SK-N-SH (cell line): ENCODE results near the gene FBN2. TPM values are rescaled to one million over a fixed set of nuclear protein-coding genes. Genes with fewer than 3 reads are reported as not detected.

Experiments
- CTCF ChIA-PET: fragments of 300-600, 350-600 bp; formaldehyde crosslinking; extraction: SDS; loops from one replicate; lab custom pipeline; 2021; lab: Yijun Ruan, JAX
- POLR2A ChIA-PET: fragments of 350-600 bp; sonication (Branson Sonifier 250); formaldehyde crosslinking; extraction: SDS; loops from one replicate; lab custom pipeline; 2020; ENCODE audit warnings: antibody characterized with exemption, inconsistent platforms; lab: Yijun Ruan, JAX
- DNase-seq: peaks from one replicate; pipeline ENCODE4 v3.0.0; 2012
- H2AFZ ChIP-seq: fragments of 200-600 bp; sonication (generic); 2 replicates; pipeline ENCODE4 v1.8.1; 2016; ENCODE audit warnings: antibody characterized with exemption, mild to moderate bottlenecking, low read depth
- H3F3A ChIP-seq: fragments of 200-600 bp; sonication (generic); replicated peaks from 2 replicates; pipeline ENCODE3; 2016; ENCODE audit warnings: antibody characterized with exemption, mild to moderate bottlenecking; ENCODE audit not compliant: insufficient read depth
- H3K27ac ChIP-seq, 2 experiments: fragments of 200-500 bp in 1 of 2; fragments of 200-600 bp in 1 of 2; sonication (Bioruptor generic) in 1 of 2; sonication (generic), shearing (Covaris generic) in 1 of 2; 2 replicates each; pipeline versions ENCODE4 v1.5.1 to v1.6.1; 2014 to 2016; ENCODE audit warnings: low read depth in 2 of 2, inconsistent platforms in 1 of 2, low read length in 1 of 2, mild to moderate bottlenecking in 1 of 2, mixed read lengths in 1 of 2
- H3K27me3 ChIP-seq: fragments of 200-600 bp; sonication (generic), shearing (Covaris generic); 2 replicates; pipeline ENCODE4 v1.6.1; 2016; ENCODE audit warnings: mixed run types; ENCODE audit not compliant: insufficient read depth
- H3K36me3 ChIP-seq, 2 experiments: fragments of 200-500 bp in 1 of 2; fragments of 200-600 bp in 1 of 2; sonication (Bioruptor generic) in 1 of 2; sonication (generic) in 1 of 2; replicated peaks in 1 of 2; 2 replicates each; pipeline versions ENCODE3 to v1.5.1; 2014 to 2016; ENCODE audit warnings: low read length in 1 of 2, mild to moderate bottlenecking in 1 of 2; ENCODE audit not compliant: insufficient read depth in 2 of 2, control insufficient read depth in 1 of 2
- H3K4me1 ChIP-seq, 2 experiments: fragments of 200-500 bp in 1 of 2; fragments of 200-600 bp in 1 of 2; sonication (Bioruptor generic) in 1 of 2; sonication (generic), shearing (Covaris generic) in 1 of 2; 2 replicates each; pipeline versions ENCODE4 v1.5.1 to v1.6.1; 2014 to 2016; ENCODE audit warnings: low read depth in 1 of 2, low read length in 1 of 2, mixed run types in 1 of 2; ENCODE audit not compliant: insufficient read depth in 2 of 2, control insufficient read depth in 1 of 2
- H3K4me2 ChIP-seq: fragments of 200-600 bp; sonication (generic), shearing (Covaris generic); 2 replicates; pipeline ENCODE4 v1.6.1; 2017; ENCODE audit warnings: mixed run types
- H3K4me3 ChIP-seq, 2 experiments: fragments of 200-500 bp in 1 of 2; fragments of 200-600 bp in 1 of 2; sonication (Bioruptor generic) in 1 of 2; sonication (generic), shearing (Covaris generic) in 1 of 2; 2 replicates each; pipeline versions ENCODE4 v1.5.1 to v1.8.1; 2014 to 2016; ENCODE audit warnings: low read depth in 2 of 2, inconsistent platforms in 1 of 2, low read length in 1 of 2, mild to moderate bottlenecking in 1 of 2, mixed read lengths in 1 of 2, moderate library complexity in 1 of 2
- H3K79me2 ChIP-seq: fragments of 200-600 bp; sonication (generic); 2 replicates; pipeline ENCODE4 v1.8.1; 2017; ENCODE audit warnings: mild to moderate bottlenecking; ENCODE audit not compliant: insufficient read depth
- H3K9ac ChIP-seq: fragments of 200-600 bp; sonication (generic); 2 replicates; pipeline ENCODE4 v1.6.1; 2017; ENCODE audit warnings: mixed run types
- H3K9me2 ChIP-seq: fragments of 200-600 bp; sonication (generic); 2 replicates; pipeline ENCODE4 v1.6.1; 2017; ENCODE audit warnings: mixed run types
- H3K9me3 ChIP-seq: fragments of 200-600 bp; sonication (generic); 2 replicates; pipeline ENCODE4 v1.6.1; 2017; ENCODE audit warnings: mixed run types, mild to moderate bottlenecking, moderate library complexity
- H4K20me1 ChIP-seq: fragments of 200-600 bp; sonication (generic); 2 replicates; pipeline ENCODE4 v1.6.1; 2017; ENCODE audit warnings: mild to moderate bottlenecking, mixed run types; ENCODE audit not compliant: insufficient read depth
- CHD2 ChIP-seq: fragments of 150-350 bp; IDR thresholded peaks from 2 replicates; pipeline ENCODE4 v1.6.1; 2018; ENCODE audit warnings: low read length; ENCODE audit not compliant: partially characterized antibody
- ELF1 ChIP-seq: IDR thresholded peaks from 2 replicates; pipeline ENCODE4 v1.4.0; 2012
- EZH2phosphoT487 ChIP-seq: fragments of 200-600 bp; sonication (generic); IDR thresholded peaks from 2 replicates; pipeline ENCODE4 v1.6.1; 2017; ENCODE audit warnings: low read depth, mixed run types, mild to moderate bottlenecking, antibody characterized with exemption, moderate library complexity, borderline replicate concordance
- FOSL2 ChIP-seq: IDR thresholded peaks from 2 replicates; pipeline ENCODE4 v1.4.0; 2012; ENCODE audit warnings: low read depth, mild to moderate bottlenecking, moderate library complexity, borderline replicate concordance
- GABPA ChIP-seq: IDR thresholded peaks from 2 replicates; pipeline ENCODE4 v1.4.0; 2012; ENCODE audit warnings: low read depth, mild to moderate bottlenecking
- MEF2A ChIP-seq: IDR thresholded peaks from 2 replicates; pipeline ENCODE4 v1.4.0; 2012; ENCODE audit warnings: low read depth, borderline replicate concordance
- MXI1 ChIP-seq: IDR thresholded peaks from 2 replicates; pipeline ENCODE4 v1.6.1; 2012; ENCODE audit warnings: mild to moderate bottlenecking, low read depth, low read length, improper control_type of control experiment
- NRF1 ChIP-seq: IDR thresholded peaks from 2 replicates; pipeline ENCODE4 v1.6.1; 2012; ENCODE audit warnings: low read depth, mild to moderate bottlenecking, low read length
- POLR2AphosphoS5 ChIP-seq: IDR thresholded peaks from 2 replicates; pipeline ENCODE4 v1.6.1; 2012; ENCODE audit warnings: low read depth, low read length
- RCOR1 ChIP-seq: fragments of 150-350 bp; IDR thresholded peaks from 2 replicates; pipeline ENCODE4 v1.6.1; 2017; ENCODE audit warnings: antibody characterized with exemption, low read length
- RXRA ChIP-seq: IDR thresholded peaks from 2 replicates; pipeline ENCODE4 v1.4.0; 2012; ENCODE audit warnings: low read depth, mild to moderate bottlenecking, borderline replicate concordance
- SIN3A ChIP-seq: IDR thresholded peaks from 2 replicates; pipeline ENCODE4 v1.6.1; 2012; ENCODE audit warnings: low read depth, mild to moderate bottlenecking, low read length, moderate library complexity, borderline replicate concordance
- SMC3 ChIP-seq: IDR thresholded peaks from 2 replicates; pipeline ENCODE4 v1.6.1; 2012; ENCODE audit warnings: low read depth, low read length, improper control_type of control experiment
- TAF1 ChIP-seq: IDR thresholded peaks from 2 replicates; pipeline ENCODE4 v1.6.1; 2012; ENCODE audit warnings: low read depth, mild to moderate bottlenecking, low read length, moderate library complexity, borderline replicate concordance
- TEAD4 ChIP-seq: IDR thresholded peaks from 2 replicates; pipeline ENCODE4 v1.4.0; 2012; ENCODE audit warnings: mild to moderate bottlenecking, borderline replicate concordance; ENCODE audit not compliant: insufficient read depth
- YY1 ChIP-seq: IDR thresholded peaks from 2 replicates; pipeline ENCODE4 v1.4.0; 2012; ENCODE audit warnings: low read depth, mild to moderate bottlenecking
- WGBS: methylation state at CpG from one replicate; pipeline ENCODE4 v1.1.6; 2017; ENCODE audit warnings: low lambda C conversion rate; 5-methylcytosine and 5-hydroxymethylcytosine counted together
- polyA plus RNA-seq, 3 experiments: library from polyadenylated mRNA; depleted of rRNA; stranded (reverse); fragments of >200 nt; gene quantifications; 2 replicates each; pipeline ENCODE4 v1.2.3, GENCODE V29; 2012
- TF ChIP-seq, protein P1 (sequence below): fragments of 150-350 bp; IDR thresholded peaks from 2 replicates; pipeline ENCODE4 v1.6.1; 2016; ENCODE audit warnings: mild to moderate bottlenecking, low read depth, low read length
- TF ChIP-seq, protein P2 (sequence below): IDR thresholded peaks from 2 replicates; pipeline ENCODE4; 2012
- TF ChIP-seq, protein P3 (sequence below): IDR thresholded peaks from 2 replicates; pipeline ENCODE4 v1.4.0; 2012; ENCODE audit warnings: low read depth

The FBN2 gene
- polyA plus RNA-seq, 1 of the 3 experiments (the other 2 are of a cell fraction), result 2.2 TPM

DNA sequence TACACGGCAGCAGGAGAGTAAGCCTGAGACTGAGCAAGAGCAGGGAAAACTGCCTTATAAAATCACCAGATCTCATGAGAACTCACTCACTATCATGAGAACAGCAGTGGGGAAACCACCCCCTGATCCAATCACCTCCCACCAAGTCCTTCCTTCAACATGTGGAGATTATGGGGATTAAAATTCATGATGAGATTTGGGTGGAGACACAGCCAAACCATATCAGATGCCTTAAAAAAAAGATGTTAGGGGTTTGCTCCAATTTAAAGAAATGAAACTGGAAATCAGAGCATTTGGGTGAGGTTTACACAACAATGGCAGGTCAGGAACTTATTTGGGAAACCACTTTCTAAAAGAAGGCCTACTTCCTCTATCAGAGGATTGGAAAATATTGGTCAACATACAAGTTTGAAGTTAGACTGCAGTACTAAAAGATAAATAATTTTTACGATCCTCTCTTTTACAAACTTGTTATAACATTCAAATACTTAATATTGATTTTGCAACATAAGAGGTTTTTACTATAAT lies 105.1 kb downstream of the FBN2 start (continued):
- TF ChIP-seq NRF1, result no peak
- TF ChIP-seq RXRA, result no peak
- TF ChIP-seq, protein P1, sequence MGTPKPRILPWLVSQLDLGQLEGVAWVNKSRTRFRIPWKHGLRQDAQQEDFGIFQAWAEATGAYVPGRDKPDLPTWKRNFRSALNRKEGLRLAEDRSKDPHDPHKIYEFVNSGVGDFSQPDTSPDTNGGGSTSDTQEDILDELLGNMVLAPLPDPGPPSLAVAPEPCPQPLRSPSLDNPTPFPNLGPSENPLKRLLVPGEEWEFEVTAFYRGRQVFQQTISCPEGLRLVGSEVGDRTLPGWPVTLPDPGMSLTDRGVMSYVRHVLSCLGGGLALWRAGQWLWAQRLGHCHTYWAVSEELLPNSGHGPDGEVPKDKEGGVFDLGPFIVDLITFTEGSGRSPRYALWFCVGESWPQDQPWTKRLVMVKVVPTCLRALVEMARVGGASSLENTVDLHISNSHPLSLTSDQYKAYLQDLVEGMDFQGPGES, result no peak
- TF ChIP-seq CHD2, result no peak
- no peak for TF ChIP-seq MEF2A

DNA sequence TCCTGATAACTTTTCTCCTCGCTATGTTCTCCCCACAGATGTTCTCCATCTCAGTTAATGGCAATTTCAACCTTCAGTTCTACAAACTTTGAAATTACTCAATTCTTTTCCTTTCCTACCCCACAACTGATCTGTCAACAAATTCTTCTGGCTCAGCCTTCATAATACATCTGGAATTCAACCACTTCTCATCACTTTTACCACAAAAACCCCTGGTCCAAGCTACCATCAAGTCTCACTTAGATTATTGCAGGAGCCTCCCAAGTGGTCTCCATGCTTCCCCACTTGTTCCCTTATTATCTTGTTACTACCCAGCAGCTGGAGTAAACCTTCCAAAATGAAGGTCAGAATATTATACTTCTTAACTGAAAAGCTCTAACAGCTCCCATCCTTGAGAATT lies 110.1 kb downstream of the FBN2 start:
- no peak overlapping the region for H3K9ac ChIP-seq
- no peak overlapping the region for H3K4me3 ChIP-seq
- no peaks in the 10 kb centered on the region for H4K20me1 ChIP-seq
- POLR2A ChIA-PET, result no interaction called here
- H3K27ac ChIP-seq, result no peak overlapping the region
- no peak for DNase-seq
- H3K36me3 ChIP-seq, result peaks cover 0 to 4% of the 10 kb centered on the region in 2 experiments
- H3K79me2 ChIP-seq, result no peaks in the 10 kb centered on the region
- no peaks in the 10 kb centered on the region for H3F3A ChIP-seq
- H3K9me3 ChIP-seq, result no peaks in the 10 kb centered on the region
- no peak overlapping the region for H2AFZ ChIP-seq
- no peaks in the 10 kb centered on the region; a peak in 1 of 4 replicates for H3K4me1 ChIP-seq
- no peak overlapping the region for H3K4me2 ChIP-seq
- TF ChIP-seq, protein P2, sequence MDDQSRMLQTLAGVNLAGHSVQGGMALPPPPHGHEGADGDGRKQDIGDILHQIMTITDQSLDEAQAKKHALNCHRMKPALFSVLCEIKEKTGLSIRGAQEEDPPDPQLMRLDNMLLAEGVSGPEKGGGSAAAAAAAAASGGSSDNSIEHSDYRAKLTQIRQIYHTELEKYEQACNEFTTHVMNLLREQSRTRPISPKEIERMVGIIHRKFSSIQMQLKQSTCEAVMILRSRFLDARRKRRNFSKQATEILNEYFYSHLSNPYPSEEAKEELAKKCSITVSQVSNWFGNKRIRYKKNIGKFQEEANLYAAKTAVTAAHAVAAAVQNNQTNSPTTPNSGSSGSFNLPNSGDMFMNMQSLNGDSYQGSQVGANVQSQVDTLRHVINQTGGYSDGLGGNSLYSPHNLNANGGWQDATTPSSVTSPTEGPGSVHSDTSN, result no peak
- TF ChIP-seq RCOR1, result no peak
- TF ChIP-seq TEAD4, result no peak
- no peak for TF ChIP-seq TAF1
- no peak for TF ChIP-seq POLR2AphosphoS5
- no peak for TF ChIP-seq EZH2phosphoT487
- H3K27me3 ChIP-seq, result 0 out of 2 replicates have a peak, but pooled peaks cover 5% of the 10 kb centered on the region
- CTCF ChIA-PET, result no interaction called here
- 4% methylated on average over 1 of the region's 1 CpG for WGBS
- no peaks in the 10 kb centered on the region for H3K9me2 ChIP-seq

DNA sequence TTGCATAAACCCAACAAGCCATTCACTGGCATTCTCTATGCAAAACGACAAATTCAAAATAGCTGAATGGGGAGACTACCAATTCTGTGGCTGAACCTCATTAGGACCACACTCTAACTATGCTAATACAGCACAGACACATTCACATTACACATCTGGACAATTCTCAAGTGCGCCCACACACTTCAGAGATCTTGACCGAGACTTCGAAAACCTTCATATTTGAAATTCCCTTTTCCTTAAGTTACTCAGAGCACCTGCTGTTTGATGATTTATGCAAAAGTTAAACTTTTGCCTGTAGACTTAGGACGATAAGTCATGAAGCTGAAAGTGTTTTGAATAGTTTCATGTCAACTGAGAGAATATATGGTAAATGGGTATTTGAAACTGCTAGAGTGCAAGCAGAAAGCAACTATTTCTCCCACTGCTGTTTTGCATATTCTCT lies 111.9 kb downstream of the FBN2 start:
- H2AFZ ChIP-seq, result no peak overlapping the region
- H3K9ac ChIP-seq, result no peak overlapping the region
- peaks cover 0 to 4% of the 10 kb centered on the region in 2 experiments for H3K36me3 ChIP-seq
- DNase-seq, result no peak
- H3K9me3 ChIP-seq, result no peaks in the 10 kb centered on the region
- POLR2A ChIA-PET, result no interaction called here
- 0 out of 2 replicates have a peak, but pooled peaks cover under 1% of the 10 kb centered on the region for H3K27me3 ChIP-seq
- no peaks in the 10 kb centered on the region for H3F3A ChIP-seq
- no peak overlapping the region for H3K4me2 ChIP-seq
- H3K79me2 ChIP-seq, result no peaks in the 10 kb centered on the region
- TF ChIP-seq, protein P3, sequence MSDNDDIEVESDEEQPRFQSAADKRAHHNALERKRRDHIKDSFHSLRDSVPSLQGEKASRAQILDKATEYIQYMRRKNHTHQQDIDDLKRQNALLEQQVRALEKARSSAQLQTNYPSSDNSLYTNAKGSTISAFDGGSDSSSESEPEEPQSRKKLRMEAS, result no peak
- TF ChIP-seq MXI1, result no peak
- no peak for TF ChIP-seq SMC3
- no peak for TF ChIP-seq SIN3A
- no peak for TF ChIP-seq EZH2phosphoT487
- TF ChIP-seq RXRA, result no peak
- TF ChIP-seq GABPA, result no peak
- TF ChIP-seq CHD2, result no peak
- no peak for TF ChIP-seq POLR2AphosphoS5
- TF ChIP-seq FOSL2, result no peak
- TF ChIP-seq YY1, result no peak
- no peak for TF ChIP-seq ELF1
- TF ChIP-seq, all 33 proteins: peak for 0
- Histone ChIP-seq H3K9me2 (no peaks in the 10 kb centered on the region), H3K27ac (no peak overlapping the region), H3K4me3 (no peak overlapping the region), H3K4me1 (no peaks in the 10 kb centered on the region; a peak in 1 of 4 replicates), H4K20me1 (no peaks in the 10 kb centered on the region)
- CTCF ChIA-PET, result no interaction called here
- WGBS, result 15% methylated on average over 5 of the region's 5 CpGs
